ENCODE results near the gene LTA4H.
"Not testable (repeated sequence)": the region's sequence is repeated elsewhere in the genome, so short reads cannot be mapped to it uniquely, and the experiment has no call there.

Gene LTA4H

DNA sequence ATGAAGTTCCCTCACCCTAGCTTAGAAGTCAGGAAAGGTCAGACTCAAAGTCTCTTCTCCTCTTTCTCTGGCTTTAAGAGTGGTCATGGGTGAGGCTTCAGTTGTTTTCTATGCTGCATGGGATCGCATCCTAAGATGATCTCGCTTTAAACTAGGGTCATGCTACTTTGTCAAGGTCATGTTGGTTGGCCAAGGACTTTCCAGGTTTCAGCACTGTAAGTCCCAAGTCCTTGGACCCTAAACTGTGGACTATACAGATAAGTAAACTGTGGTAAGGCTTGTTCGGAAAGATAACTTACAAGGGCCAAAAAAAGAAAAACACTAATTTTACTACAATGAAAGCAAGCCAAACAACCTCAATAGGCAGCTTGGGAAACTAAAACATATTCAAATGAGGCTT is 56.6 kb downstream of the LTA4H start:
- Mint-ChIP-seq H3K4me1 (ENCODE audit: low read depth) (no peaks in the 10 kb centered on the region), H3K4me3 (no peak overlapping the region), H3K36me3 (ENCODE audit: low read depth) (no peaks in the 10 kb centered on the region), H3K27me3 (ENCODE audit: low read depth) (no peaks in the 10 kb centered on the region), H3K27ac (no peak overlapping the region), H3K9me3 (no peaks in the 10 kb centered on the region)
- no peak for DNase-seq (ENCODE audit: low spot score)

DNA sequence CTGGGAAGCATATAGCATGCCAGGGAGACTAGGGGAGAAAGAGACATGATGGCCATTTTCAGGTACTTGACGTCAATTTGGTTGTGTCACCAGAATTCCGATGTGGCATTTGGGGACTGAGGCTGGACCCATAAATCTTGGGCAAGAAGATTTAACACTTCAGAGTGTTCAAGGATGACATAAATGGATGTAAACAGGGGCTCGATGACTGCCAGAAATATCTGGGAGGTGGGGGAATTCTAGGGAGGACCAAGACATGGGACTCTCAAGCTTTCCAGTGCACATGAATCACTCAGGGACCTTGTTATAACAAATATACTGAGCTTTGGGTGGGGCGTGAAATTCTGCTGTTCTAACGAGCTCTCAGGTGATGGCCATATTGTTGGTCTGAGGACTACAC is 57.0 kb downstream of the LTA4H start:
- no peaks in the 10 kb centered on the region for H3K27me3 Mint-ChIP-seq (ENCODE audit: low read depth)

DNA sequence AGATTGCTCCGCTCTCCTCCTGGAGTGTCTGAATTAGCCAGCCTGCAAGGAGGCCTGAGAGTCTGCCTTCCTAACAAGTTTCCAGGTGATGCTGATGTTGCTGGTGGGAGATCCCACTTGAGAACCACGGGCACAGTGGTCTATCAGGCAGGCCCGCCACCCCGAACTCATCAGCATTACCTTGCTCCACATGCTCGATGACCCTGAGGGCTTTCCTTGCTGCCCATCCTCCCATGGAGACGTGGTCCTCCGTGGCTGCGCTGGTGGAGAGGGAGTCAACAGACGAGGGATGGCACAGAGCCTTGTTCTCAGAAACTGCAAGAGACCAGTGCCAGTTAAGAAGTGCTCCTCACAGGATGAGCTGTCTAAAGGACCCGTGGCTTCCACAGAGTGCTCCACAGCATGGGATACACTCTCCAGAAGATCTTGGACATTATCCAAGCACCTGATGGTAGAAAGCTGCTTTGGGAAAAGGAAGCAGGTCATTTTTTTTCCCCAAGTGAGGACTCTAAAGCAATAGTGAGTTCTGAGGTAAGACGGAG is 57.6 kb downstream of the LTA4H start:
- DNase-seq (ENCODE audit: low spot score): no peak
- Mint-ChIP-seq H3K4me3 (no peak overlapping the region), H3K27ac (no peak overlapping the region)

More for the DNA sequence above, 57.0 kb downstream of the LTA4H start:
- no peak for DNase-seq (ENCODE audit: low spot score)
- Mint-ChIP-seq H3K4me3 (no peak overlapping the region), H3K4me1 (ENCODE audit: low read depth) (no peaks in the 10 kb centered on the region), H3K9me3 (no peaks in the 10 kb centered on the region), H3K27ac (no peak overlapping the region), H3K36me3 (ENCODE audit: low read depth) (no peaks in the 10 kb centered on the region)

DNA sequence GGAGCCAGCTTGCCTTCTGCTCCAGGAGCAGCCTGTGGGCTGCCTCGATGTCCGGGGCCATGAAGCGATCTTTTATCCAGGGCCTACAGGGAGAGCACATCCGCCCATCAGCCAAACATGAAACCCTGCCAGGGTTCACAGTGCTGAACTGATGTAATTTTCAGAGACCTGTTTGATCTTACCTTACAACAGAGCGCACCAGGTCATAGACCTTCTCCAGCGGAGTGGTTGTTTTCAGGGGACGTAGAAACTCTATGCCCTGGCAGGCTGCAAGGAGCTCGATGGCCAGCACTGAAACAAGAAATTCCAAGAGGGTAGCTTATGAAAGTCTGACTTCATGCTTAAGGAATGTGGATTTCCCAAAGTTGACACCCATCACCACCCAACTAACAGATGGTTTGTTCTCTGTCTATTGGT is 59.0 kb downstream of the LTA4H start:
- Mint-ChIP-seq H3K27ac (no peak overlapping the region), H3K9me3 (no peaks in the 10 kb centered on the region), H3K4me3 (no peak overlapping the region)

More for the DNA sequence above, 57.6 kb downstream of the LTA4H start:
- Mint-ChIP-seq H3K4me1 (ENCODE audit: low read depth) (no peaks in the 10 kb centered on the region), H3K36me3 (ENCODE audit: low read depth) (no peaks in the 10 kb centered on the region), H3K9me3 (no peaks in the 10 kb centered on the region), H3K27me3 (ENCODE audit: low read depth) (no peaks in the 10 kb centered on the region)

DNA sequence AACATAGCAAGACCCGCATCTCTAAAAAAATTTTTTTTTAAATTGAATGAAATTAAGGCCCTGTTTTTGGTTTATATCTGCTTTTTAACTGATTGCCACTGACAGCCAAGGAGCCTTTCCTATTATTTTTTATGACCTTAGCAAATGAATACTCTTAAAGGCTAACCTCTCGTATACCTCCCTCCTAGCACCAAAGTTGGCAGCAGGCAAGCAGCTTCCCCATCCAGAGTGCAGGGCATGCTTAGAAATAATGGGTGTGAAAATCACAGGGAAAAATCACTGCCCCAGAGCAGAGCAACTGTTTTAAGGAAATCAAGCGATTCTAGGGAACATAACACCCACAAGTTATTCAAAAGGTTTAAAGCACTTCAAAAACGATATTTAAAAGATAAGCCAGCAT is 59.9 kb downstream of the LTA4H start:
- Mint-ChIP-seq H3K4me1 (ENCODE audit: low read depth) (no peaks in the 10 kb centered on the region), H3K9me3 (no peaks in the 10 kb centered on the region)
- DNase-seq (ENCODE audit: low spot score): no peak

More for the DNA sequence above, 59.0 kb downstream of the LTA4H start:
- H3K36me3 Mint-ChIP-seq (ENCODE audit: low read depth): no peaks in the 10 kb centered on the region
- H3K4me1 Mint-ChIP-seq (ENCODE audit: low read depth): no peaks in the 10 kb centered on the region
- DNase-seq (ENCODE audit: low spot score): no peak
- no peaks in the 10 kb centered on the region for H3K27me3 Mint-ChIP-seq (ENCODE audit: low read depth)

DNA sequence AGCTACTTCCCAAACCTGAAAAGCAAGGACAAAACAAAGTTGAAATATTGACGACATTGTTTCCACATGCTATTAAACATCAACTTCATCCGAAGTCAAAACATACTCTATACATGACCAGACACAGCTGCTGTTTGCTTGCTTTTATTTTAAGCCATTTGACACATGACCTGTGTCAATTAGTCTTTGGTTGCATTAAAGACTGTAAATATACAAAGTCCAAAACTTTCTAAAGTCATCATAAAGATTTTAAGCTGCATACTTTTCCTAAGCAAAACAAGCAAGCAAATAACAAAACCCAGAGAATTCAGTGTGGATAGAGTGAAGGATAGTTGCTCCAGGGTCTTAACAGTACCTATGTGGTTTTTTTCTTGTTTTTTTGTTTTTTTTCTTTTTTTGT is 61.0 kb downstream of the LTA4H start:
- Mint-ChIP-seq H3K36me3 (ENCODE audit: low read depth) (no peaks in the 10 kb centered on the region), H3K9me3 (no peaks in the 10 kb centered on the region), H3K4me3 (no peak overlapping the region), H3K27ac (no peak overlapping the region), H3K27me3 (ENCODE audit: low read depth) (no peaks in the 10 kb centered on the region), H3K4me1 (ENCODE audit: low read depth) (no peaks in the 10 kb centered on the region)
- DNase-seq (ENCODE audit: low spot score): no peak

More for the DNA sequence above, 59.9 kb downstream of the LTA4H start:
- no peaks in the 10 kb centered on the region for H3K27me3 Mint-ChIP-seq (ENCODE audit: low read depth)
- no peak overlapping the region for H3K4me3 Mint-ChIP-seq
- no peak overlapping the region for H3K27ac Mint-ChIP-seq
- H3K36me3 Mint-ChIP-seq (ENCODE audit: low read depth): no peaks in the 10 kb centered on the region

DNA sequence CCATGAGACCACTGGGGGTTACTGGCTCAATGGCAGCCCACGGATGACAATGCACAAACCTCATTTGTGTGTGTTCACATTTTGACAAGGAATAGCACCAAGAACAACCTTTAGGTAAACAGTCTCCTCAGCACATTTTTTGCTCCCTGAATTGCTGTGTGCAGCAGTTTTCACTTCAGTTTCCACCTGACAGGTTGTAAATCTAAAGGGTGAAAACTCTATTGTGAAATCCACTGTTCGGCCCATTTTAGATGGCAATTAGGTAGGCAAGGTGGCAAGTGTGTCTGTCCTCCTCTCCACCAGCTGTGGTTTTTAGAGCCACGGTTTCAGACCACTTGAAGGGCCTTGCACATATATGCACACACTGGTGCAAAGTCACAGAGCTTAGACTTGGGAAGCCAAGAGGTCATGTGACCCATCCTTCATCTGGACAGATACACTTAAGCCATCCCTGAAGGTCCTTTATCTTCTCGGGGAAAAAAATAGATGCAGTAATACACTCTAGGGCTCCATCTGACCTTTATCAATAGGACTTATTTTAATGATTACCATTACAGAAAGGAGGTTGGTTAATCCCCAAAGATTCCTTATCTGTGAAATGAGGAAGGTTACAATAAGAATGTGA is 62.4 kb downstream of the LTA4H start:
- Mint-ChIP-seq H3K4me3 (no peak overlapping the region), H3K27ac (no peak overlapping the region), H3K36me3 (ENCODE audit: low read depth) (no peaks in the 10 kb centered on the region), H3K4me1 (ENCODE audit: low read depth) (no peaks in the 10 kb centered on the region), H3K27me3 (ENCODE audit: low read depth) (no peaks in the 10 kb centered on the region), H3K9me3 (no peaks in the 10 kb centered on the region)
- DNase-seq (ENCODE audit: low spot score): no peak

DNA sequence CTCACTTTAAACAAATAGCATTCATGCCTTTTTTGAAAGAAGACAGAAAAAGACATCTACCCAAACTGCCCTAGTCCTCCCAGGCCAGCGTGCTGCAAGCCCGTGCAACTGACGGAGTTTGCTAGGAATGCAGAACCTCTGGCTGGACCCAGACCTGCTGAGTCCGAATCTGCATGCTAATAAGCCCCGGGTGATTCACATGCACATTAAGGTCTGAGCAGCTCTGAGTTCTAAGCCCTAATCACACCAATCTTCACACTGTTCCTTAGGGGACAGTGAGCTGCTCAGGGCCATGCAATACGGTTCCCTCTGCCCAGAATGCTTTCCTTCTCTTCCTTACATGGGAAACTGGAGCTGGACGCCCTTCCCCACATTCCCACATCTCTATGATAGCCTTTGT is 64.5 kb downstream of the LTA4H start:
- H3K4me3 Mint-ChIP-seq: no peak overlapping the region
- no peaks in the 10 kb centered on the region for H3K9me3 Mint-ChIP-seq
- H3K27me3 Mint-ChIP-seq (ENCODE audit: low read depth): no peaks in the 10 kb centered on the region
- H3K36me3 Mint-ChIP-seq (ENCODE audit: low read depth): no peaks in the 10 kb centered on the region
- H3K4me1 Mint-ChIP-seq (ENCODE audit: low read depth): no peaks in the 10 kb centered on the region
- no peak overlapping the region for H3K27ac Mint-ChIP-seq
- no peak for DNase-seq (ENCODE audit: low spot score)

DNA sequence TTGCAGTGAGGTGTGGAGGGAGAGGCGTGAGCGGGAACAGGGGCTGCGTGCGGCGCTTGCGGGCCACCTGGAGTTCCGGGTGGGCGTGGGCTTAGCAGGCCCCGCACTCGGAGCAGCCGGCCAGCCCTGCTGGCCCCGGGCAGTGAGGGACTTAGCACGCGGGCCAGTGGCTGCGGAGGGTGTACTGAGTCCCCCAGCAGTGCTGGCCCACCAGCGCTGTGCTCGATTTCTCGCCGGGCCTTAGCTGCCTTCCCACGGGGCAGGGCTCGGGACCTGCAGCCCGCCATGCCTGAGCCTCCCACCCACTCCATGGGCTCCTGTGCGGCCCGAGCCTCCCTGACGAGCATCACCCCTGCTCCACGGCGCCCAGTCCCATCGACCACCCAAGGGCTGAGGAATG is 66.3 kb downstream of the LTA4H start:
- not testable (repeated sequence) for H3K4me1 Mint-ChIP-seq (ENCODE audit: low read depth); H3K27ac Mint-ChIP-seq; DNase-seq (ENCODE audit: low spot score); H3K4me3 Mint-ChIP-seq; H3K36me3 Mint-ChIP-seq (ENCODE audit: low read depth); H3K9me3 Mint-ChIP-seq; H3K27me3 Mint-ChIP-seq (ENCODE audit: low read depth)

DNA sequence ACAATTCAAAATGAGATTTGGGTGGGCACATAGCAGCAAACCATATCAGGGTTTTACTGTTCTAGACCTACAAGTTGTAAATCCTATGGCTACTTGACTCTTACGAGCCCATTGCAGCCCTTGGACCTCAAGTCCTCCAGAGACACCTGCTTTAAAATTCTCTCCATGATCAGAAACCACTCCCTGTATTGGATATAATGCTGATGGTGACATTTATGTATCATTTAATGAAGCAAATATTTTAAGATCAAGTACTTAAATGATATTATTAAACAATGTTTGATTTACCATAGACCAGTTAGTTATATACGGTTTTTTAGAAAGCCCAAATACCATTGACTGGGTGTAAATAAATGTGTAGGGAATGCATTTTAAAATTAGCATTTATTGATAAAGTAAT is 68.1 kb downstream of the LTA4H start:
- no peaks in the 10 kb centered on the region for H3K27me3 Mint-ChIP-seq (ENCODE audit: low read depth)
- H3K4me1 Mint-ChIP-seq (ENCODE audit: low read depth): no peaks in the 10 kb centered on the region

DNA sequence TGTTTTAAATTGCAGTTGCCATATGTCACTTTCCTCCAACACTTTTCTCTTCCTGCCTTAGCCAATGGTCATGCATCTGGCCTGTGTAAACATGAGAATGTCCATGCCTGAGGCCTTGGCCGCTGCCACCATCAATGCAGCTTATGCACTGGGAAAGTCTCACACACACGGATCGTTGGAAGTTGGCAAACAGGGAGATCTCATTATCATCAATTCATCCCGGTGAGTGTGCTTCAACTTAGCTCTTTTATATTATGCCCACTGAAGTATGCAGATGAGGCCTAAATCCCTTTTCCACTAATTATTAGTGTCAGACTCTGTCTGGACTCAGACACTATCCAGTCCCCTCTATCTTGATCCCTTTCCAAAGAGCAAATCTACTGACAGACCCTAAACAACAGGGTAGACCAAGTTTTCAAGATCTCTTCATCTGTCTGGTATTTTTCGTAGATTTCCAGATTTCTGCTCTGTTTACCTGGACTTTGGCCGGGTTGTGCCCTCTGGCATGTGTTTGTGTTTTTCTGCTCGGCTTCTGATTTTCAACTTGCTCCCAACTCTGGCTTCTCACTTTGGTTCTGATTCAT is 69.0 kb downstream of the LTA4H start:
- H3K9me3 Mint-ChIP-seq: no peaks in the 10 kb centered on the region
- H3K4me3 Mint-ChIP-seq: no peak overlapping the region
- H3K4me1 Mint-ChIP-seq (ENCODE audit: low read depth): no peaks in the 10 kb centered on the region
- no peak for DNase-seq (ENCODE audit: low spot score)
- no peak overlapping the region for H3K27ac Mint-ChIP-seq
- no peaks in the 10 kb centered on the region for H3K36me3 Mint-ChIP-seq (ENCODE audit: low read depth)
- no peaks in the 10 kb centered on the region for H3K27me3 Mint-ChIP-seq (ENCODE audit: low read depth)

More for the DNA sequence above, 68.1 kb downstream of the LTA4H start:
- Mint-ChIP-seq H3K27ac (no peak overlapping the region), H3K36me3 (ENCODE audit: low read depth) (no peaks in the 10 kb centered on the region), H3K4me3 (no peak overlapping the region), H3K9me3 (no peaks in the 10 kb centered on the region)
- DNase-seq (ENCODE audit: low spot score): no peak

DNA sequence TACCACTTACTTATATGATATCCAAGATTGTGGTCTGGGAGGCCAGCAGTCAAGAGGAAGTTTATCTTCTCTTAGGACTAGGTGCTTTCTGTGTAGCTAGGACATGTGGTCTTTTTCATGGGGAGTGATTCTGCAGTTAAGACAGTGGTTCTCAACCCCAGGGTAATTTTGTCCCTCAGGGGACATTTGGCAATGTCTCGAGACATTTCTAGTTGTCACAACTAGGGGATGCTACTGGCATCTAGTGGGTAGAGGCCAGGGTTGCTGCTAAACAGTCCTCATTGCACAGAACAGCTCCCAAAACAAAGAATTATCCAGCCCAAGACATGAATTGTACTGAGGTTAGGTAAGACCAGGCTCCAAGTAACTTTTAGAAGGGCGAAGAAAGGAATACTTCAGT is 72.3 kb downstream of the LTA4H start:
- Mint-ChIP-seq H3K27ac (no peak overlapping the region), H3K9me3 (no peaks in the 10 kb centered on the region), H3K36me3 (ENCODE audit: low read depth) (no peaks in the 10 kb centered on the region), H3K4me3 (no peak overlapping the region), H3K4me1 (ENCODE audit: low read depth) (no peaks in the 10 kb centered on the region), H3K27me3 (ENCODE audit: low read depth) (no peaks in the 10 kb centered on the region)
- no peak for DNase-seq (ENCODE audit: low spot score)

DNA sequence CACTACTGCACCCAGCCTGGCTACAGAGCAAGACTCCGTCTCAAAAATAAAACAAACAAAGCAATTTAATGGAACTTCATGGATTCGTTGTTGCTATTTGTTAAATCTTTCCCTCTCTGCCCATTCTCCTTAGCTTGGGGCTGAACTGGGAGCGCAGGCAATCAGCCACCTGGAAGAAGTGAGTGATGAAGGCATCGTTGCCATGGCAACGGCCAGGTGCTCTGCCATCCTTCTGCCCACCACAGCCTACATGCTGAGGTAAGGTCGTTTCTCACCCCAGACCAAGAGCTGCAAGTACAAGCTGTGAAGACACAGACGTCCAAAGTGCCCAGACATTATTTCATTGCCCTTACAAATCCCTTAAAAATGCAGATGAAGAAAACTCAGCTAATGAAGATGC is 73.2 kb downstream of the LTA4H start:
- Mint-ChIP-seq H3K36me3 (ENCODE audit: low read depth) (no peaks in the 10 kb centered on the region), H3K9me3 (no peaks in the 10 kb centered on the region), H3K27me3 (ENCODE audit: low read depth) (no peaks in the 10 kb centered on the region), H3K4me3 (no peak overlapping the region), H3K4me1 (ENCODE audit: low read depth) (no peaks in the 10 kb centered on the region), H3K27ac (no peak overlapping the region)
- no peak for DNase-seq (ENCODE audit: low spot score)

DNA sequence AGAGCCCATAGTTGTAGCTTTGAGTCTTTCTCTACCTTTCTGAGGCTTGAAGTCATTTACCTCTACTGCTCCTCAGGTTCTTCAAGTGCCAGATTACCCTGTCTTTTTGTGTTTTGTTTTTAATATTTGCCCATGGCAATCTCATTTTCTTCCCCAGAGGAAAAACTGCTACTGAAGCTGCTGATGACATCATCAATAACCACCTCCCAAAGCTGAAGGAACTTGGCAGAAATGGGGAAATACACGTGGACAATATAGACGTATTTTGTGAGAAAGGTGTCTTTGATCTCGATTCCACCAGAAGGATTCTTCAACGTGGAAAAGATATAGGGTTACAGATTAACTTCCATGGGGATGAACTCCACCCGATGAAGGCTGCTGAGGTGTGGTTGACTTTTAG is 75.1 kb downstream of the LTA4H start:
- Mint-ChIP-seq H3K27ac (no peak overlapping the region), H3K4me3 (no peak overlapping the region)
- DNase-seq (ENCODE audit: low spot score): no peak

DNA sequence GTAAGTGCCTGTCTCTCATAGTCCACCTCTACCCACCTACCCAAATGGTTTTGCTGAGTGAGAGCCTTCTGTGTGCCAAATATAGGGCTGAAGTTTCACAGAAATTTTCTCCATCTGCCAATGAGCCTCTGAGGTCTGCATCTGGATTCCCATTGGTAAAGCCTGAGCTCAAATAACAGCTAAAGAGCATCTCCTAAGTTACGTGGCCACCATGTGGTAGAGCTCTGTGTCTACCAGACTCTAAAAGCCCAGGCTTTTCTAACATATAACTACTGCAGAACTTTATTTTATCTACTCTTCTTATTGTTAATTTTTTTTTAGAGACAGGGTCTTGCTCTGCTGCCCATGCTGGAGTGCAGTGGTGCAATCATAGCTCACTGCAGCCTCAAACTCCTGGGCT is 76.3 kb downstream of the LTA4H start:
- DNase-seq (ENCODE audit: low spot score): no peak
- Mint-ChIP-seq H3K4me1 (ENCODE audit: low read depth) (no peaks in the 10 kb centered on the region), H3K27ac (no peak overlapping the region), H3K36me3 (ENCODE audit: low read depth) (no peaks in the 10 kb centered on the region), H3K9me3 (no peaks in the 10 kb centered on the region), H3K27me3 (ENCODE audit: low read depth) (no peaks in the 10 kb centered on the region), H3K4me3 (no peak overlapping the region)

More for the DNA sequence above, 75.1 kb downstream of the LTA4H start:
- no peaks in the 10 kb centered on the region for H3K36me3 Mint-ChIP-seq (ENCODE audit: low read depth)
- no peaks in the 10 kb centered on the region for H3K27me3 Mint-ChIP-seq (ENCODE audit: low read depth)
- H3K9me3 Mint-ChIP-seq: no peaks in the 10 kb centered on the region
- H3K4me1 Mint-ChIP-seq (ENCODE audit: low read depth): no peaks in the 10 kb centered on the region
